ENCODE data around the gene KRT20. TPM values are rescaled to one million over a fixed set of nuclear protein-coding genes. Genes with fewer than 3 reads are reported as not detected.

Gene KRT20
- total and polyA plus RNA-seq, 2 experiments from 2014 or later: not detected

GRCh38 chr17:40849723-40850122, 35.3 kb downstream of the KRT20 start:
- H3K4me3 Mint-ChIP-seq: no peak overlapping the region
- no peaks in the 10 kb centered on the region for H3K36me3 Mint-ChIP-seq (ENCODE audit: low read depth)
- peaks cover 18% of the 10 kb centered on the region for H3K4me1 Mint-ChIP-seq
- Histone ChIP-seq H4K20me1 (replicated peaks; ENCODE audit: insufficient read depth) (no peaks in the 10 kb centered on the region), H3K4me2 (no peak overlapping the region), H3K27me3 (ENCODE audit: insufficient read depth) (peaks cover 4% of the 10 kb centered on the region; the same call in 1 of the 2 replicates), H2AFZ (no peak overlapping the region), H3K4me3 (no peak overlapping the region), H3K27ac (ENCODE audit: low read depth) (no peak overlapping the region), H3K79me2 (replicated peaks; ENCODE audit: insufficient read depth) (no peaks in the 10 kb centered on the region), H3K4me1 (ENCODE audit: insufficient read depth) (peaks cover 8% of the 10 kb centered on the region), H3F3A (replicated peaks; ENCODE audit: low read depth) (no peaks in the 10 kb centered on the region; the same call in 1 of the 2 replicates), H3K36me3 (ENCODE audit: insufficient read depth) (no peaks in the 10 kb centered on the region), H3K9me2 (ENCODE audit: insufficient read depth) (no peaks in the 10 kb centered on the region)
- ATAC-seq (no peak), DNase-seq (ENCODE audit: low spot score) (no peak)
- H3K27ac Mint-ChIP-seq: no peak overlapping the region
- TF ChIP-seq ETS1 (IDR thresholded peaks at IDR 0.05) (no peak), STAT1 (IDR thresholded peaks at IDR 0.05; ENCODE audit: unreplicated experiment) (no peak), EZH2 (IDR thresholded peaks at IDR 0.05; ENCODE audit: low read depth, unreplicated experiment) (no peak), JUNB (IDR thresholded peaks at IDR 0.05; ENCODE audit: unreplicated experiment) (no peak), POLR2AphosphoS5 (IDR thresholded peaks at IDR 0.05; ENCODE audit: low read depth) (no peak), ZNF114 (CRISPR knock-in tag; IDR thresholded peaks at IDR 0.05) (no peak), EZH2phosphoT487 (IDR thresholded peaks at IDR 0.05; ENCODE audit: unreplicated experiment) (no peak), ZNF331 (CRISPR knock-in tag; IDR thresholded peaks at IDR 0.05; ENCODE audit: low read depth) (no peak), CREB1 (CRISPR knock-in tag; IDR thresholded peaks at IDR 0.05; ENCODE audit: low read depth) (no peak), NANOG (IDR thresholded peaks at IDR 0.05; ENCODE audit: borderline replicate concordance) (no peak)
- TF ChIP-seq, protein P1, sequence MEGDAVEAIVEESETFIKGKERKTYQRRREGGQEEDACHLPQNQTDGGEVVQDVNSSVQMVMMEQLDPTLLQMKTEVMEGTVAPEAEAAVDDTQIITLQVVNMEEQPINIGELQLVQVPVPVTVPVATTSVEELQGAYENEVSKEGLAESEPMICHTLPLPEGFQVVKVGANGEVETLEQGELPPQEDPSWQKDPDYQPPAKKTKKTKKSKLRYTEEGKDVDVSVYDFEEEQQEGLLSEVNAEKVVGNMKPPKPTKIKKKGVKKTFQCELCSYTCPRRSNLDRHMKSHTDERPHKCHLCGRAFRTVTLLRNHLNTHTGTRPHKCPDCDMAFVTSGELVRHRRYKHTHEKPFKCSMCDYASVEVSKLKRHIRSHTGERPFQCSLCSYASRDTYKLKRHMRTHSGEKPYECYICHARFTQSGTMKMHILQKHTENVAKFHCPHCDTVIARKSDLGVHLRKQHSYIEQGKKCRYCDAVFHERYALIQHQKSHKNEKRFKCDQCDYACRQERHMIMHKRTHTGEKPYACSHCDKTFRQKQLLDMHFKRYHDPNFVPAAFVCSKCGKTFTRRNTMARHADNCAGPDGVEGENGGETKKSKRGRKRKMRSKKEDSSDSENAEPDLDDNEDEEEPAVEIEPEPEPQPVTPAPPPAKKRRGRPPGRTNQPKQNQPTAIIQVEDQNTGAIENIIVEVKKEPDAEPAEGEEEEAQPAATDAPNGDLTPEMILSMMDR (conservative IDR thresholded peaks at IDR 0.05; ENCODE audit: low read depth in 2 of 2): no peak
- TF ChIP-seq, protein P2, sequence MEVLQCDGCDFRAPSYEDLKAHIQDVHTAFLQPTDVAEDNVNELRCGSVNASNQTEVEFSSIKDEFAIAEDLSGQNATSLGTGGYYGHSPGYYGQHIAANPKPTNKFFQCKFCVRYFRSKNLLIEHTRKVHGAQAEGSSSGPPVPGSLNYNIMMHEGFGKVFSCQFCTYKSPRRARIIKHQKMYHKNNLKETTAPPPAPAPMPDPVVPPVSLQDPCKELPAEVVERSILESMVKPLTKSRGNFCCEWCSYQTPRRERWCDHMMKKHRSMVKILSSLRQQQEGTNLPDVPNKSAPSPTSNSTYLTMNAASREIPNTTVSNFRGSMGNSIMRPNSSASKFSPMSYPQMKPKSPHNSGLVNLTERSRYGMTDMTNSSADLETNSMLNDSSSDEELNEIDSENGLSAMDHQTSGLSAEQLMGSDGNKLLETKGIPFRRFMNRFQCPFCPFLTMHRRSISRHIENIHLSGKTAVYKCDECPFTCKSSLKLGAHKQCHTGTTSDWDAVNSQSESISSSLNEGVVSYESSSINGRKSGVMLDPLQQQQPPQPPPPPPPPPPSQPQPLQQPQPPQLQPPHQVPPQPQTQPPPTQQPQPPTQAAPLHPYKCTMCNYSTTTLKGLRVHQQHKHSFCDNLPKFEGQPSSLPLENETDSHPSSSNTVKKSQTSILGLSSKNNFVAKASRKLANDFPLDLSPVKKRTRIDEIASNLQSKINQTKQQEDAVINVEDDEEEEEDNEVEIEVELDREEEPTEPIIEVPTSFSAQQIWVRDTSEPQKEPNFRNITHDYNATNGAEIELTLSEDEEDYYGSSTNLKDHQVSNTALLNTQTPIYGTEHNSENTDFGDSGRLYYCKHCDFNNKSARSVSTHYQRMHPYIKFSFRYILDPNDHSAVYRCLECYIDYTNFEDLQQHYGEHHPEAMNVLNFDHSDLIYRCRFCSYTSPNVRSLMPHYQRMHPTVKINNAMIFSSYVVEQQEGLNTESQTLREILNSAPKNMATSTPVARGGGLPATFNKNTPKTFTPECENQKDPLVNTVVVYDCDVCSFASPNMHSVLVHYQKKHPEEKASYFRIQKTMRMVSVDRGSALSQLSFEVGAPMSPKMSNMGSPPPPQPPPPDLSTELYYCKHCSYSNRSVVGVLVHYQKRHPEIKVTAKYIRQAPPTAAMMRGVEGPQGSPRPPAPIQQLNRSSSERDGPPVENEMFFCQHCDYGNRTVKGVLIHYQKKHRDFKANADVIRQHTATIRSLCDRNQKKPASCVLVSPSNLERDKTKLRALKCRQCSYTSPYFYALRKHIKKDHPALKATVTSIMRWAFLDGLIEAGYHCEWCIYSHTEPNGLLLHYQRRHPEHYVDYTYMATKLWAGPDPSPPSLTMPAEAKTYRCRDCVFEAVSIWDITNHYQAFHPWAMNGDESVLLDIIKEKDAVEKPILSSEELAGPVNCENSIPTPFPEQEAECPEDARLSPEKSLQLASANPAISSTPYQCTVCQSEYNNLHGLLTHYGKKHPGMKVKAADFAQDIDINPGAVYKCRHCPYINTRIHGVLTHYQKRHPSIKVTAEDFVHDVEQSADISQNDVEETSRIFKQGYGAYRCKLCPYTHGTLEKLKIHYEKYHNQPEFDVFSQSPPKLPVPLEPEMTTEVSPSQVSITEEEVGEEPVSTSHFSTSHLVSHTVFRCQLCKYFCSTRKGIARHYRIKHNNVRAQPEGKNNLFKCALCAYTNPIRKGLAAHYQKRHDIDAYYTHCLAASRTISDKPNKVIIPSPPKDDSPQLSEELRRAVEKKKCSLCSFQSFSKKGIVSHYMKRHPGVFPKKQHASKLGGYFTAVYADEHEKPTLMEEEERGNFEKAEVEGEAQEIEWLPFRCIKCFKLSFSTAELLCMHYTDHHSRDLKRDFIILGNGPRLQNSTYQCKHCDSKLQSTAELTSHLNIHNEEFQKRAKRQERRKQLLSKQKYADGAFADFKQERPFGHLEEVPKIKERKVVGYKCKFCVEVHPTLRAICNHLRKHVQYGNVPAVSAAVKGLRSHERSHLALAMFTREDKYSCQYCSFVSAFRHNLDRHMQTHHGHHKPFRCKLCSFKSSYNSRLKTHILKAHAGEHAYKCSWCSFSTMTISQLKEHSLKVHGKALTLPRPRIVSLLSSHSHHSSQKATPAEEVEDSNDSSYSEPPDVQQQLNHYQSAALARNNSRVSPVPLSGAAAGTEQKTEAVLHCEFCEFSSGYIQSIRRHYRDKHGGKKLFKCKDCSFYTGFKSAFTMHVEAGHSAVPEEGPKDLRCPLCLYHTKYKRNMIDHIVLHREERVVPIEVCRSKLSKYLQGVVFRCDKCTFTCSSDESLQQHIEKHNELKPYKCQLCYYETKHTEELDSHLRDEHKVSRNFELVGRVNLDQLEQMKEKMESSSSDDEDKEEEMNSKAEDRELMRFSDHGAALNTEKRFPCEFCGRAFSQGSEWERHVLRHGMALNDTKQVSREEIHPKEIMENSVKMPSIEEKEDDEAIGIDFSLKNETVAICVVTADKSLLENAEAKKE (CRISPR knock-in tag; IDR thresholded peaks at IDR 0.05): no peak
- TF ChIP-seq, protein P3, sequence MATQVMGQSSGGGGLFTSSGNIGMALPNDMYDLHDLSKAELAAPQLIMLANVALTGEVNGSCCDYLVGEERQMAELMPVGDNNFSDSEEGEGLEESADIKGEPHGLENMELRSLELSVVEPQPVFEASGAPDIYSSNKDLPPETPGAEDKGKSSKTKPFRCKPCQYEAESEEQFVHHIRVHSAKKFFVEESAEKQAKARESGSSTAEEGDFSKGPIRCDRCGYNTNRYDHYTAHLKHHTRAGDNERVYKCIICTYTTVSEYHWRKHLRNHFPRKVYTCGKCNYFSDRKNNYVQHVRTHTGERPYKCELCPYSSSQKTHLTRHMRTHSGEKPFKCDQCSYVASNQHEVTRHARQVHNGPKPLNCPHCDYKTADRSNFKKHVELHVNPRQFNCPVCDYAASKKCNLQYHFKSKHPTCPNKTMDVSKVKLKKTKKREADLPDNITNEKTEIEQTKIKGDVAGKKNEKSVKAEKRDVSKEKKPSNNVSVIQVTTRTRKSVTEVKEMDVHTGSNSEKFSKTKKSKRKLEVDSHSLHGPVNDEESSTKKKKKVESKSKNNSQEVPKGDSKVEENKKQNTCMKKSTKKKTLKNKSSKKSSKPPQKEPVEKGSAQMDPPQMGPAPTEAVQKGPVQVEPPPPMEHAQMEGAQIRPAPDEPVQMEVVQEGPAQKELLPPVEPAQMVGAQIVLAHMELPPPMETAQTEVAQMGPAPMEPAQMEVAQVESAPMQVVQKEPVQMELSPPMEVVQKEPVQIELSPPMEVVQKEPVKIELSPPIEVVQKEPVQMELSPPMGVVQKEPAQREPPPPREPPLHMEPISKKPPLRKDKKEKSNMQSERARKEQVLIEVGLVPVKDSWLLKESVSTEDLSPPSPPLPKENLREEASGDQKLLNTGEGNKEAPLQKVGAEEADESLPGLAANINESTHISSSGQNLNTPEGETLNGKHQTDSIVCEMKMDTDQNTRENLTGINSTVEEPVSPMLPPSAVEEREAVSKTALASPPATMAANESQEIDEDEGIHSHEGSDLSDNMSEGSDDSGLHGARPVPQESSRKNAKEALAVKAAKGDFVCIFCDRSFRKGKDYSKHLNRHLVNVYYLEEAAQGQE (IDR thresholded peaks at IDR 0.05; ENCODE audit: unreplicated experiment): no peak
- H3K9me3 Mint-ChIP-seq: no peaks in the 10 kb centered on the region
- H3K27me3 Mint-ChIP-seq (ENCODE audit: insufficient read depth, low read depth, poor library complexity): peaks cover 2% of the 10 kb centered on the region

Data from GM23338 (cell line).